KMS-11 (cell line): ENCODE results near the gene ACER1.
"Not testable (repeated sequence)": the region's sequence is repeated elsewhere in the genome, so short reads cannot be mapped to it uniquely, and the experiment has no call there.

Experiments
- H2AFZ ChIP-seq: fragments of 200-600 bp; sonication (generic); 2 replicates; pipeline ENCODE4 v1.6.1; 2016; ENCODE audit warnings: antibody characterized with exemption, mixed run types, low read depth
- H3K27ac ChIP-seq: fragments of 200-600 bp; sonication (generic); 2 replicates; pipeline ENCODE4 v1.6.1; 2016; ENCODE audit warnings: mild to moderate bottlenecking, mixed run types
- H3K27me3 ChIP-seq: fragments of 200-600 bp; sonication (generic); 2 replicates; pipeline ENCODE4 v1.6.1; 2017; ENCODE audit warnings: mild to moderate bottlenecking, low read depth, mixed run types, moderate library complexity; ENCODE audit not compliant: insufficient read depth
- H3K36me3 ChIP-seq: fragments of 200-600 bp; sonication (generic); 2 replicates; pipeline ENCODE4 v1.6.1; 2017; ENCODE audit warnings: mild to moderate bottlenecking, mixed run types; ENCODE audit not compliant: insufficient read depth
- H3K4me1 ChIP-seq: fragments of 200-600 bp; sonication (generic); 2 replicates; pipeline ENCODE4 v1.6.1; 2016; ENCODE audit warnings: mild to moderate bottlenecking, low read depth, mixed run types; ENCODE audit not compliant: poor library complexity, severe bottlenecking
- H3K4me2 ChIP-seq: fragments of 200-600 bp; sonication (generic); 2 replicates; pipeline ENCODE4 v1.7.0; 2016; ENCODE audit warnings: mild to moderate bottlenecking, mixed run types
- H3K4me3 ChIP-seq: fragments of 200-600 bp; sonication (generic); IDR thresholded peaks from 2 replicates; pipeline ENCODE4 v1.6.1; 2017; ENCODE audit warnings: low read depth, low read length, mixed read lengths; ENCODE audit not compliant: insufficient read depth
- H3K79me2 ChIP-seq: fragments of 200-600 bp; sonication (generic); 2 replicates; pipeline ENCODE4 v1.6.1; 2016; ENCODE audit warnings: low read depth, mixed run types; ENCODE audit not compliant: insufficient read depth
- H3K9ac ChIP-seq: fragments of 200-600 bp; sonication (generic); 2 replicates; pipeline ENCODE4 v1.6.1; 2016; ENCODE audit warnings: mild to moderate bottlenecking, mixed run types
- H4K20me1 ChIP-seq: fragments of 200-600 bp; sonication (generic); 2 replicates; pipeline ENCODE4 v1.6.1; 2016; ENCODE audit warnings: mild to moderate bottlenecking, mixed run types; ENCODE audit not compliant: insufficient read depth
- TF ChIP-seq, protein P1 (sequence below): fragments of 200-600 bp; sonication (generic); conservative IDR thresholded peaks from 2 replicates; pipeline ENCODE4 v1.6.1; 2017; ENCODE audit warnings: low read depth, mild to moderate bottlenecking, antibody characterized with exemption, low read length, moderate library complexity, mixed read lengths

Gene ACER1

DNA sequence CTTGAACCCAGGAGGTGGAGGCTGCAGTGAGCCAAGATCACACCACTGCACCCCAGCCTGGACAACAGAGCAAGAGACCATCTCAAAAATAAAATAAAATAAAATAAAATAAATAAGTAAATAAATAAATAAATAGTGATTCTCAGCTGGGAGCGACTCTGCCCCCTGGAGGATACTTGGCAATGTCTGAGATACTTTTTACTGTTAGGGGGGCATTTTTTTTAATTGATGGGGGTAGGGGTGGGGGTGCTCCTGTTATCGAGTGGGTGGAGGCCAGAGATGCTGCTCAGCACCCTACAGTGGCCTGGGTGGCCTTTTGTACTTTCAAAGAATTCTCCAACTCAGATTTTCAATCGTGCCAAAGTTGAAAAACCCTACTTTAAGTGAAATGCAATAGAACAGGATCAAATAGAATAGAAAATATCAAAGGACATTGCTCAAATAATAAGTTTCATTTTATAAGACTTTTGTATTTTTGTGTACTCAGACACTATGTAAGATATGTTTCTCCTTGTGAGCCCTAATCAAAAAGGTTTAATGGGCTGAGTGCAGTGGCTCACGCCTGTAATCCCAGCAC lies 20.8 kb upstream of the ACER1 start:
- Histone ChIP-seq H3K27me3 (peaks cover 1% of the 10 kb centered on the region; the same call in 1 of the 2 replicates), H3K79me2 (no peaks in the 10 kb centered on the region), H3K36me3 (no peaks in the 10 kb centered on the region), H2AFZ (no peak overlapping the region), H4K20me1 (no peaks in the 10 kb centered on the region), H3K4me3 (no peak overlapping the region), H3K4me2 (no peak overlapping the region), H3K27ac (no peak overlapping the region), H3K4me1 (no peaks in the 10 kb centered on the region), H3K9ac (no peak overlapping the region)
- TF ChIP-seq, protein P1, sequence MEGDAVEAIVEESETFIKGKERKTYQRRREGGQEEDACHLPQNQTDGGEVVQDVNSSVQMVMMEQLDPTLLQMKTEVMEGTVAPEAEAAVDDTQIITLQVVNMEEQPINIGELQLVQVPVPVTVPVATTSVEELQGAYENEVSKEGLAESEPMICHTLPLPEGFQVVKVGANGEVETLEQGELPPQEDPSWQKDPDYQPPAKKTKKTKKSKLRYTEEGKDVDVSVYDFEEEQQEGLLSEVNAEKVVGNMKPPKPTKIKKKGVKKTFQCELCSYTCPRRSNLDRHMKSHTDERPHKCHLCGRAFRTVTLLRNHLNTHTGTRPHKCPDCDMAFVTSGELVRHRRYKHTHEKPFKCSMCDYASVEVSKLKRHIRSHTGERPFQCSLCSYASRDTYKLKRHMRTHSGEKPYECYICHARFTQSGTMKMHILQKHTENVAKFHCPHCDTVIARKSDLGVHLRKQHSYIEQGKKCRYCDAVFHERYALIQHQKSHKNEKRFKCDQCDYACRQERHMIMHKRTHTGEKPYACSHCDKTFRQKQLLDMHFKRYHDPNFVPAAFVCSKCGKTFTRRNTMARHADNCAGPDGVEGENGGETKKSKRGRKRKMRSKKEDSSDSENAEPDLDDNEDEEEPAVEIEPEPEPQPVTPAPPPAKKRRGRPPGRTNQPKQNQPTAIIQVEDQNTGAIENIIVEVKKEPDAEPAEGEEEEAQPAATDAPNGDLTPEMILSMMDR: peak; percentile 41

DNA sequence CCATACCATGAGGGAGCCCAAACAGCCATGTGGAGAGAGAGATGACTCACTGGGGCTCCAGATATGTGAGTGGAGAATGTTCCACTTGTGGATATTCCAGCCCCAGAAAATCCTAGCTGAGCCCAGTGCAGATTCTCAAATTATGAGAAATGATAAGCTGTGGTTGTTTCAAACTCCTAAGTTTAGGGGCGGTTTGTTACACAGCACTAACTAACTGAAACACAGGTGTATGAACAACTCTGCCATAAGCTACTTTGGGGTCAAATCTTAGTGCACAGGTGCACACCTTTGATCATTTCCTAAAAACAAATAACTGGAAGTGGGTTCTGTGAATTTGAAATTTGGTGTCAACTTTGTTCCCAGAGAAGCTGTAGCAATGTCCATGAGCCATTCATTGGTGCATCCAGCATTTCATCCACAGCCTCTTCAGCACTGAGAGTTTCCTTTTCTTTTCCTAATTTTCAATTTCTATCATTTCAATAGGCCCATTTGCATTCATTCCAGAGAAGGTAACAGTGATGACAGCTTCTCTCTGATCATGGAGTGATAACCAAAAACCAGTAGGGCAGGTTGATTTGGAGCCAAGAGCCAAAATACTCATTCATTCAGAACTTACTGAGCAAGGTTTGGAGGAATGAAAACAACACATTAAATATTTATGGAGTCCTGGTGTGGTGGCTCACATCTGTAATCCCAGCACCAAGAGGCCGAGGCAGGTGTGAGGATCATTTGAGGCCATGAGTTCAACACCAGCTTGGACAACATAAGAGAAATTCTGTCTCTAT lies 19.2 kb upstream of the ACER1 start:
- Histone ChIP-seq H3K9ac (no peak overlapping the region), H2AFZ (no peak overlapping the region)
- TF ChIP-seq, protein P1: no peak

DNA sequence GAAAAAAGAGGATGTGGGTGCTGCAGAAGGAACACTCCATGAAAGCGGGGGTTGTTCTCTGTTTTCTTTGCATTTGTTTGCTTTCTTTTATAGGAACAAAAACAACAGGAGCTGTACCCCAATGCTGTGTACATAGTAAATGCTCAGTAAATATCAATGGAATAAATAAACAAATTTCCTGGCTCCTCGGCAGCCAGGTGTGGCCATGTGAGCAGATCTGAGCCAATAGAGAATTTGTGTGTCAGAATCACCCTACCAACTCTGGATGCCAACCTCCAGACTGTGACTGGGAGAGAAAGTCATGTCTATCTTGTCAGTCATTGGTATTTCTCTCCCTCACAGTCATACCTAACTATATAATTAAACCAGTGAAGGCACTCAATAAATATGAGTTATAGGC lies 17.3 kb upstream of the ACER1 start:
- Histone ChIP-seq H4K20me1 (no peaks in the 10 kb centered on the region), H3K27me3 (peaks cover 5% of the 10 kb centered on the region; the same call in 1 of the 2 replicates), H3K36me3 (no peaks in the 10 kb centered on the region), H3K4me1 (no peaks in the 10 kb centered on the region), H3K27ac (no peak overlapping the region), H3K4me2 (no peak overlapping the region), H3K79me2 (no peaks in the 10 kb centered on the region), H2AFZ (no peak overlapping the region), H3K4me3 (no peak overlapping the region), H3K9ac (no peak overlapping the region)
- TF ChIP-seq, protein P1: no peak

More for the DNA sequence above, 19.2 kb upstream of the ACER1 start:
- H3K4me3 ChIP-seq: no peak overlapping the region
- H4K20me1 ChIP-seq: no peaks in the 10 kb centered on the region
- H3K79me2 ChIP-seq: no peaks in the 10 kb centered on the region
- no peak overlapping the region for H3K4me2 ChIP-seq
- no peaks in the 10 kb centered on the region for H3K4me1 ChIP-seq
- no peaks in the 10 kb centered on the region for H3K36me3 ChIP-seq
- no peak overlapping the region for H3K27ac ChIP-seq
- peaks cover 5% of the 10 kb centered on the region; the same call in 1 of the 2 replicates for H3K27me3 ChIP-seq

DNA sequence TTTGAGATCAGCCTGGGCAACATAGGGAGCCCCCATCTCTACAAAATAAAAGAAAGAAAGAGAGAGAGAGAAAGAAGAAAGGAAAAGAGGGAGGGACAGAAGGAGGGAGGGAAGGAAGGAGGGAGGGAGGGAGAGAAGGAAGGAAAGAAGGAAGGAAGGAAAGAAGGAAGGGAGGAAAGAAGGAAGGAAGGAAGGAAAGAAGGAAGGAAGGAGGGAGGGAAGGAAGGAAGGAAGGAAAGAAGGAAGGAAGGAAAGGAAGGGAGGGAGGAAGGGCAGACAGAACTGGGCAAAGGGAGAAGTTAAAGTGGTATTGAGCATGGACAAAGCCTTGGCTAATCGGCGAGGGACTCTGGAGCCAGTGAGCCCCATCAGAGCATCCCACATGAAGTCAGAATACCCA lies 15.9 kb upstream of the ACER1 start:
- H3K9ac ChIP-seq, H3K79me2 ChIP-seq, H3K4me2 ChIP-seq, H3K4me3 ChIP-seq, H3K4me1 ChIP-seq, H2AFZ ChIP-seq, H3K27me3 ChIP-seq, H4K20me1 ChIP-seq, H3K27ac ChIP-seq, H3K36me3 ChIP-seq: not testable (repeated sequence)

DNA sequence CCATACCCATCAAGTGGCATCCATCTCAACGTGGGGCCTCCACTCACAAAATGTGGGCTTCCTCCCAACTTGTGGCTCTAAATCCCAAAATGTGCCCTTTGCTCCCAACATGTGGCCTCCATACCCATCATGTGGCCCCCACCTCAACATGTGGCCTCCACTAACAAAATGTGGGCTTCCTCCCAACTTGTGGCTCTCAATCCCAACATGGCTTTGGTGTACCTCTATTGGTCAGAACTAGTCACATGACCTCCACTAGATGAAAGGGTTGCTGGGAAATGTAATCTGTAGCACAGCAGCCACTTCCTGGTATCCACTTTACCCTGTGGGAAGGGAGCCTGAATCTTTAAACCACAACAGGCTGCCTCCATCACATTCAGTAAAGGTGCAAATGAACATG lies 10.1 kb upstream of the ACER1 start:
- H3K36me3 ChIP-seq: no peaks in the 10 kb centered on the region
- H3K4me2 ChIP-seq: no peak overlapping the region
- H3K79me2 ChIP-seq: no peaks in the 10 kb centered on the region
- no peak overlapping the region for H3K9ac ChIP-seq
- no peak overlapping the region for H3K27ac ChIP-seq
- no peaks in the 10 kb centered on the region; the same call in 1 of the 2 replicates for H3K27me3 ChIP-seq
- H2AFZ ChIP-seq: peak overlapping the region; percentile 28; the same call in 1 of the 2 replicates
- TF ChIP-seq, protein P1: no peak
- H3K4me3 ChIP-seq: no peak overlapping the region
- no peaks in the 10 kb centered on the region for H4K20me1 ChIP-seq
- H3K4me1 ChIP-seq: no peaks in the 10 kb centered on the region
